GM18526 (cell line): ENCODE data around the gene CDH23.

Source experiments
- POLR2A ChIP-seq: IDR thresholded peaks from 3 replicates; pipeline ENCODE4 v1.6.1; 2011; ENCODE audit not compliant: insufficient read length; ENCODE audit errors: extremely low read depth

CDH23 gene

DNA sequence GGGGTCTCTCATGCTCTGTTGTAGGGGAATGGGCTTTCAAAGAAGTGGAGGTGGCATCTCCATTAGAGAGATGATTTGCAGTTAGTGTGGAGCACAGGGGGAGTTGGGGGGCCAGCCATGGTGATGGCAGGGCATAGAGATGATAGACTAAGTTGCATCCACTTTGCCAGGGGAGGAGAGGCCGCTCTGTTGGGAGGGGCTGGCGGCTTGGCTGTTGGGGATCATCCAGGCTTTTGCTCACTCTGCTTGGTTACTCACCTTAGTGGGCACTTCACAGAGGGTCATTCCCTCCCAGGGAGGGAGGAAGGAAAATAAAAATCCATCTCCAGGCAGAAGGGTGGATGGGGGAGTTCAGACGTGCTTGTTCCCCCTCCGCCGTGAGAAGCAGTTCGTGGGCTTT is 31.4 kb upstream of the CDH23 start:
- no peak for TF ChIP-seq POLR2A

DNA sequence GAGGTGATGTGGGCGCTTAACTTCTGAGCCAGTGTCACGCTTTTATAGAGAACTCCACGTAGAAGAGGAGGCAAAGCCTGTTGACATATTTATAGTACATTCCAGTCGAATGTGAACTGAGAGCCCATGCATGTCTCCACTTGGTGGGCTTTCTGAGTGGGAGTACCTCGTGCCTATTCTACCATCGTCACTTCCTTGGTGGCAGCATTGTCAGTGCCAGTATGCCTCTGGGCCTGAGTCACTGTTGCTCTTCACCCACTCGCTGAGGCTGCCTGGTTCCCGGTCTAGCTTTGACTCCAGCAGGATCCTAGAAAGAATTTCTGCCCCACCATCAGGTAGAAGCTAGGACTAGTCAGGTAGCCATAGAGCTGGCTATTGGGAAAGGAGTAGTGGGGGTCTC is 30.0 kb upstream of the CDH23 start:
- TF ChIP-seq POLR2A = no peak

DNA sequence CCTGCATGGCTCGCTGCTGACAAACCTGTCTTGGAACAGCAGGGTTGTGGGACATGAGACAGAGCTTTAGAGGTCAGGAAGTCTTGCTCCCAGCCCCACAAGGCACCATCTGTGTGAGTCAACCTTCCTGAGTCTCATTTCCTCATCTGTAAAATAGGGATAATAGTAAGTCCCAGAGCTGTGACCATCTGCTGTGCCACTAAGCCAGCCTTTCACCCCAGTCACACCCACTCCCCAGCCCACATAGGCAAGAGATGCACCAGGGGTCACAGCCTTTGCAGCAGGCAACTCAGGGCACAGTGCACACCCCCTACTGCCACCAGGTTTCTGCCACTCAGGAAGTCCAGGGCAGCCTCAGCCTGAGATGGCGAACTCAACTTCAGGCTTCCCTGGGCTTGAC is 29.4 kb upstream of the CDH23 start:
- no peak for TF ChIP-seq POLR2A

DNA sequence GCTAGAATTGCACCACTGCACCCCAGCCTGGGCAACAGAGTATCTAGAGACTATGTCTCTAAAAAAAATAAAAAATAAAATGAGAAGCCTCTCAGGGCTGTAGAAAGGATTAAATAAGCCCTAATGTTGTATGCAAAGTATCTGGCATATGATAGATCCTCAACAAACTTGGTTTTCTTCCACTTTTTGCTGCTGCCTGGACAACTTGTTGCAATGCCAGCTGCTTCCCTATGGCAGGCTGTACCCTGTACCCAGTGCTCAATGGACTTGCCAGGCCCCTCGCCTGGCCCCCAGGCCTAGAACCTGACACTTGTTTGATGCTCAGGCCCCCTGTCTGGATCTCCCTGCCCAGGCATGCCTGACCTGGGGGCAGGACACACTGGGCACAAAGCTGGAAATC is 28.5 kb upstream of the CDH23 start:
- no peak for TF ChIP-seq POLR2A

DNA sequence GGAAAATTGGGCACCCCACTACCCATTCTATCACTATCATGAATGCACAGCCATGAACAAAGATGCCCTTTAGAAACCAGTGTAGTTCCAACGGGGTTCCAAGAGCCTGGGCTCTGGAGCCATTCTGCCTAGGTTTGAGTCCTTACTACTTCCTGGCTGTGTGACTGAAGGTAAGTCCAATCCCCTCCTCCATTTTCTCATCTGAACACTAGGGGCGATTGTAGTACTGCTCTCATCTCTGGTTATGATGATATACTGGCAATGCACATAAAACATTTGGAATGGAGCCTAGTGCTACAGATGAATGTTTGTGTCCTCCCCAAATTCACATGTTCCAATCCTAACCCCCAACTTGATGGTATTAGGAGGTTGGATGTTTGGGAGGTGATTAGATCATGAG is 28.1 kb upstream of the CDH23 start:
- no peak for TF ChIP-seq POLR2A

DNA sequence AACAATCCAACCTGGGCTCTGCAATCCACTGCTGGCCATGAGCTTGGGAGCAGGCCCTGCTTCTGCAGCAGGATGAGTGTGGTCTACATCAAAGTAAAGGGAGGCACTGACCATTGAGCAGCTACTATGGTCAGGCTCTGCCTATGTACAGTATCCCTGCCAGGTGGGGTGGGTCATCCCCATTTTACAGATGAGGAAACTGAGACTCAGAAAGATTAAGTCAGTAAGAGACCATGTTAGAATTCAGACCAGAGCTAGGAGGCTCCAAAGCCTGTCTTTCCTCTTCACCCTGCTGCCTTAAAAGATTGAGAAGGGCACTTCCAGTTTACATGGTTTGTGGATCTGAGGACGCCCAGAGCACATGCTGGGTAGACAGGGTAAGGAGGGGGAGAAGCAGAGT is 27.1 kb upstream of the CDH23 start:
- TF ChIP-seq POLR2A = no peak

DNA sequence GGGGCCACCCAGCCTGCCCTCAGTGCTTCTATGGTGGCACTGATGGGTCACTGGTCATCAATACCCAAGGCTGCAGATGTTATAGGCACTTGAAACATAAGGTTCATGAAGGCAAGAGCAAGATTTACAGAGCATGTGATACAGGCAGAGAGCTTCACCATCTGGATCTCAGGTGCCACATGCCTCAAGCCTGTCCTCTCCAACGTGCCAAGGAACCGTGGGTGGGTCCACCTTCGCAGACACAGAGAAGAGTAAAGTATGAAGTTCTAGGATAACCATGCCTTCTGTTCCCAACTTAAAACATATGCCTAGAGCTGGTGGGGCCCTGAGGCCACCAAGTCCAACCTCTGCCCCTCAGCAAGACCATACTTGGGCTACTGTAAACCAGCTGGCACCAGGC is 26.7 kb upstream of the CDH23 start:
- TF ChIP-seq POLR2A = no peak

DNA sequence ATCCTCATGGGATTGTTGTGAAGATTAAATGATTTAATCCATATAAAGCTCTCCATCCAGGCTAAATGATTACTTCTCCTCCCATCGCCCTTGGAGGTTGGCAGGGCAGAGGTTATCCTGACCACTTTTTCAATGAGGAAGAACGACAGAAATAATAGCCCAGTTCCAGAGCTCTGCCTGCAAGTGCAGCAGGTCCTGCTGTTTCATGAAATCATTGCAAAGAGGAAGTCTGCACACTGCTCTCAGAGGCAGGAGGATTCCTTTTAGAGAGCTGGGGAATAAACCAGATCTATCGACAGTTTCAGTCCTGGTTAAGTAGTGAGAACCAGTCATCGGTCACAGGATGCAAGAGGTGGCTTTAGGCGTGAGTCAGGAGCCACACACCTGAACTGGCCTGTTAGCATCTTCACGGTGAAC is 25.0 kb upstream of the CDH23 start:
- no peak for TF ChIP-seq POLR2A

DNA sequence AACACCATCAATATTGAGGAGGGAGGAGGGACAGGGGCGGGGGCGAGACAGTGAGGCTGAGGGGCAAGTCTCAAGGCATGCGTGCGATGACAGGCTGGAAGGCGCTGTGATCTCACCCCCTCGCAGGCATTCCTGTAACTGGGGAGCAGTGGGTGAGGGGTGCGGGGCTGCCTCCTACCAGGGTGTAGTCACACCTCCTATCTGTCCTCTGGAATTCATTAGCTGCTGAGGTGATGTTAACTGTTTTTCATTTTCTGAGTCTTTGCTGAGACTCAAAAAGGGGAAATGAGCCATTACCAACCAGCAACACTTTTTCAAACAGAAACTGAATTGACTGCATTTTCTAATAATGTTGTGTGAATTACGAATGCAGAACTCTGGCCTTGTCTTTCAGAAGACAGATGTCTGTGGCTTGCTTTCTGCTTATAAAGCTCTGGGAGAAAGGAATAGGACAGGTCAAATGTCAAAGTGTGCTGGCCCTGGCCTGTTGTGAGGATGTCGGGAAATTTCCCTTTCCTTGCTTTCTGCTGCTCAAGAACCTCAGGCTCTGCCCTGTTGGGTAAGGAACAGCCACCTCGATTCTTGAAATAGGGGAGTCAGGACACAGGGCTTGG is 23.7 kb upstream of the CDH23 start:
- TF ChIP-seq POLR2A = no peak

DNA sequence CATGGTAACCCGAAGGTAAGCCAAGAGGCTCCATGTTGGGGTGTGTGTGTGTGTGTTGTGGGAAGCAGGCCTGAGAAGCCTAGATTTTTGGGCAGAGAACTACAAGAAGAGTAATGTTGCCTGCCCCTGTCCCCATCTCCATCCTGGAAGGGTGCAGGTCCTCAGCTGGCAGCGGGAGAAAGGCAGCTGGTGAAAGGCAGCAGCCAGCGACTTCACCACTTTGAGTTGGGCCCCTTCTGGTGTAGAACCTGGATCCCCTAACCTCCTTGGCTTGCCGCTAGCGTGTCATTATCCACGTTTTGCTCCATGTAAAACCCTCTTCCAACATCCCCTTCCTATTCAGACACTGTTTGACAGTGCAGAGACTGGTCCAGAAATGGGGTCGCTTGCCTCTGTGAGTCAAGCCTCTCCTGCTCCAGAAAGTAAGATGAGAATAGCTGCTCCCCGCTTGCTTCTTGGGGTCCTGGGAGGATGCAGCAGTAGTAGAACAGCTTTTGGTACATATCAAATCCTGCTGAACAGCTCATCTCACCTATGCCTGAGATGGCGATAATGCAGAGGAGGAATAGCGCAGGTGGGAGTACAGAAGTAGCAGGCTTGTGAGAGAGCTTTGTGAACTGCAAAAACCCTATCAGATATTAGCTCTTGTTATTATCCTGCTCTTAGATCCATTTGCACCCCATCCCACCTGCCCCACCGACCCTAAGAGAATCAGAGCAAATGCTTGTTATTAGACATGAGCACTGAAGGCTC is 22.1 kb upstream of the CDH23 start:
- TF ChIP-seq POLR2A = no peak

DNA sequence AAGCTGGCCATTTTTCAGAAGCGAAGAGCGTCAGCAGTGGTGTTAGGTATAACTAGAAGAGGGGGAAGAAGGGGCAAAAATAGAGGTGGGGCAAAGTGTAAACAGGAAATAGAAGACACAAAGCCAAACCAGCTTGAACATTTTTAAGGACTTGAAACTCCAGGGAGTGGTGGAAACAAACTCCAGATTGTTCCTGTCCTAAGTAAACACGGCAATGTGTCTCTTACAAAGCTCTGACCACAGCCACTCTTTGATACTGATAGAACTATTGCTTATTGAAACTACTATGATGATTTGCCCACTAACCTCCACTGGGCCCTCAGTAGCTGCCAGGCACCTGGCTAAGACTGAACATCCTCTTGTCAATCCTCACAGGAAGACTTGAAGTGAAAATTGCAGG is 20.8 kb upstream of the CDH23 start:
- TF ChIP-seq POLR2A = no peak

DNA sequence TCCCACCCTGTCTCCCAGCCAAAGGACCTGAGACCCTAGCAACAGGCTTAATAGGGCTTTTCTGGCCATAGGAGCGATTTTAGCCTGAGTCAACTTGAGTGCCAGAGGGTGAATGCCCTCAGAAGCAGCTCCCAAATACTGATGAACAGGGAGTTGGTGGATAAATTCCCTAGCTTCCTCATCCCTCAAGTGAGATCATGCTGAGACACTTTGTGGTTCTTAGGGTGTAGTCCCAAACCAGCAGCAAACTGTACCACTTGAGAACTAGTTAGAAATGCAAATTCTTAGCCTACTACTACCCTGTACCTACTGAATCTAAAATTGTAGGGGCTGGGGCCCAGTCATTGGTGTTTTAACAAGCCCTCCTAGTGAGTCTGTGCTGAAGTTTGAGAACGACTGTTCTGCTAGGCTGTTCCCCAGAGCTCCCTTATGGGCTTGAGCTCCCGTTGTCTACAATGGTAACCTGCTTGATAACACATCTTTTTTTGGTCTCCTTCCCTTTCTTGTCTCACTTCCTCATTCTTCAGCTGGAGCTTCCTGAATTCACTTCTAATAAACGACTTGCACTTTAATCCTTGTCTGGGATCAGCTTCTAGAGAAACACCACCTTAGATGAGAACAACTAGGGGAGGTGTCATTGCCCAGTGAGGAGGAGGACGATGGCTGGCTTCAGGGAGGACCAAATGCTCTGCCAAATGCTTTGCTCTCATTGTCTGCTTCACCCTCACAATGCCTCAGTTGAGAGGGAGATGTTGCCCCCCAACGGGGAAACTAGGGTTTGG is 18.2 kb upstream of the CDH23 start:
- TF ChIP-seq POLR2A = no peak

DNA sequence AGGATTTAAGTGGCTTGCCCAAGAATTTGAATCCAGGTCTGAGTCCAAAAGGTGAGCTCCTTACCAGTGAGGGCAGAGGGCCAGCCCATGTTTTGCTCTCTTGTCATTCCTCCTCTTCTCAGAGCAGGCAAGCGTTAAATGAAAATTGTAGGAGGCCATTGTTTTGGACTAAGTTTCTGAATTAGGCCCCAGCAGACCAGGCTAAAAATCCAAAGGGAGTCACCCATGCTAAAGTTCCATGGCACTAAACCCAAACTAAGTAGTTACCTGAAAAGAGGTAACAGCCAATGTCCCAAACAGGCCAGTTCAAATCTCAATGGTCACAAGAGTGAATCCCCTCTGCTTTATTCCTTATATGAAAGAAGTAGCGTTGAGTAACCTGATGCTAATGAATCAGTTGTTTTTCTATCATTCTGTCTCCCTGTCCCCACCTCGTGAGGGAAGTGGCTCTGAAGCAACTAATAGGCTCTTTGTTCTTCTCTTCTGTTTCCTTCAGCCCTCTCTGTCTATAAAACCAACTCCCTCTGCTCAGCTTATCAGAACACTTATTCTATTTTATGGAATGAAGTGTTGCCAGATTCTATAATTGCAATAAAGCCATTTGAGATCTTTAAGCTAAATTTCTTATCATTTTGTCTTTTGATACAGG is 17.5 kb upstream of the CDH23 start:
- TF ChIP-seq POLR2A = no peak

DNA sequence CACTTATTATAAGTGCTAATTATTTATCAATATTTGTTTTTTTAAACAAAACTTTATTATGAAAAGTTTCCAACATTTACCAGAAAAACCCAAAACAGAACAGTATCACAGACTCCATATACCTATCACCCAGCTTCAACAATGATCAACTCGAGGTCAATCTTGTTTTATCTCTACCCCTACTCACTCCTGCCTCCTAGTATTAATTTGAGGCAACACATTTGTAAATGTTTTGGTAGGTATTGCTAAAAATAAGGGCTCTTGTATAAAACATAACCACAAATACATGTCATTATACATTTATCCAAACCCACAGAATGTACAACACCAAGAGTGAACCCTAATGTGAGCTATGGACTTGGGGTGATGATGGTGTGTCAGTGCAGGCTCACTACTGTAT is 15.9 kb upstream of the CDH23 start:
- no peak for TF ChIP-seq POLR2A

DNA sequence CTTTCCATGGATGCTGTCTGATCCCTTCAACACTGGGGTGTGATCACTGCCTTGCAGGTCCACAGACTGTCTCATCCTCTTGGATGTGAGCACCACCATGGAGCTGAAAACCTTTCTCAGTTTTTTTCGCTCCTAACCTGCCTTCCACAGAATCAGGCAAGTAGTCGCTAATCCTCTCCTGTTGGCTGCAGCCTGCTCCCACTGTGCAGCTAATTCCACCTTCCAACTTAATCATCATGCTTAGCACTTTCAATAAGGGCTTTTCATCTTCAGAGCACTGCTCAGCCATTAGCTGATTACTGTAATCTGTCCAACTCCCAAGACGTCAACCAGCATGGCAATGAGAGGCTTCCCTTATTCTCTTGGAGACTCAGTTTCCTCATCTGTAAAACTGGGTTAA is 15.1 kb upstream of the CDH23 start:
- TF ChIP-seq POLR2A = no peak

DNA sequence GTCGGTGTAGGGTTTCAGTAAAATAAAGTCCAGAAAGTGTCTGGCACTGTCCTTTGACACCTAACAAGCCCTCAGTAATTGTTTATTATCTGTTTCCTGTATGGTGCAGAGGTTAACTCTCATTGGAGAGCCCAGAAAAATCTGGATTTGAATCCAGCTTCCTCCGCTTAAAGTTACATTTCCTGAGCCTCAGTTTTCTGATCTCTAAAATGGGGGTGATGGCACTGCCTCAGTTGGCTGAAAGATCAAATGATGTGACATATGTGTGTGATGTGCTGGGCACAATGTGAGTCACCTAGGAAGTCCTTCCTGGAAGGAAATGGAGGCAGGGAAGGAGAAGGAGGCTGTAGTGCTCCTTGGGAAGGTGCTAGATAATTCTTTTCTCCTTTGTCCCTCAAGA is 14.7 kb upstream of the CDH23 start:
- TF ChIP-seq POLR2A = no peak
